ENCODE results near the gene TMEM62. TPM values are rescaled to one million over a fixed set of nuclear protein-coding genes. Genes with fewer than 3 reads are reported as not detected.
"Not testable (repeated sequence)": the region's sequence is repeated elsewhere in the genome, so short reads cannot be mapped to it uniquely, and the experiment has no call there.

TMEM62 gene
- polyA plus RNA-seq, 3 donors: 13.3 to 16.7 (median 15.7) TPM

GRCh38 chr15:43197773-43198172 is 64.4 kb downstream of the TMEM62 start:
- DNase-seq (ENCODE audit: extremely low read depth in 1 of 11, low read depth in 9 of 11, low spot score in 4 of 11): not testable (repeated sequence)

- DNase-seq (ENCODE audit: extremely low read depth in 1 of 11, low read depth in 9 of 11, low spot score in 4 of 11): not testable (repeated sequence)
These were observed 65.2 kb downstream of the TMEM62 start for GRCh38 chr15:43198556-43198955.

DNA sequence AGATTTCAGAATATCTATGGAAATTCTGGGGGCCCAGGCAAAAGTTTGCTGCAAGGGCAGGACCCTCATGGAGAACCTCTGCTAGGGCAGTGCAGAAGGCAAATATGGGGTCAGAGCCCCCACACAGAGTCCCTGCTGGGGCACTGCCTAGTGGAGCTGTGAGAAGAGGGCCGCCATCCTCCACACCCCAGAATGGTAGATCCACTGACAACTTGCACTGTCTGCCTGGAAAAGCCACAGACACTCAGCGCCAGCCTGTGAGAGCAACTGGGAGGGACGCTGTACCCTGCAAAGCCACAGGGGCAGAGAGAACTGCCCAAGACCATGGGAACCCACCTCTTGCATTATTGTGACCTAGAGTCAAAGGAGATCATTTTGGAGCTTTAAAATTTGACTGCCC is 65.6 kb downstream of the TMEM62 start:
- no peak for DNase-seq (ENCODE audit: extremely low read depth in 1 of 11, low read depth in 9 of 11, low spot score in 4 of 11)

DNA sequence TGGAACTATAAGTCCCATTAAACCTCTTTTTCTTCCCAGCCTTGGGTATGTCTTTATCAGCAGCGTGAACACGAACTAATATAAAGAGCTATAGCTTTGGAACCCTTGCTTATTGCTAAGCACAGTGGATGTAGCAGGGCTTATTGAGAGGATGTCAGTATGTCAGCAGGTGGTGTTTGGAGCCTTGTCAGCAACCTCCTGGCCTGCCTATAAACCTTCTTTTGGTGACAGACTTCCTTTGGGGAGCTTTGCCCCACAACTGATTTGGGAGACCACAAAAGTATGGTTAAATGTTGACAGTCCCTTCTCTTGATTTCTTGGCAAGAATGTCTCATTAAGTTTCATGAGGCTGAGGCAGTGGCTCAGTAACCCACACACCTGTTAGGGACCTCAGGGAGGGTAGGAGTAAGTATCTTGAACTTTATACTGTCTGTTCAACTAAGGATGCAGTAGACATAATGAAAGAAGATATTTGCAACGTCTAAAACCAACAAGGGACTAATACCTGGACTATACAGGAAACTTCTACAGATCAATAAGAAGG is 66.6 kb downstream of the TMEM62 start:
- no peak for DNase-seq (ENCODE audit: extremely low read depth in 1 of 11, low read depth in 9 of 11, low spot score in 4 of 11)

DNA sequence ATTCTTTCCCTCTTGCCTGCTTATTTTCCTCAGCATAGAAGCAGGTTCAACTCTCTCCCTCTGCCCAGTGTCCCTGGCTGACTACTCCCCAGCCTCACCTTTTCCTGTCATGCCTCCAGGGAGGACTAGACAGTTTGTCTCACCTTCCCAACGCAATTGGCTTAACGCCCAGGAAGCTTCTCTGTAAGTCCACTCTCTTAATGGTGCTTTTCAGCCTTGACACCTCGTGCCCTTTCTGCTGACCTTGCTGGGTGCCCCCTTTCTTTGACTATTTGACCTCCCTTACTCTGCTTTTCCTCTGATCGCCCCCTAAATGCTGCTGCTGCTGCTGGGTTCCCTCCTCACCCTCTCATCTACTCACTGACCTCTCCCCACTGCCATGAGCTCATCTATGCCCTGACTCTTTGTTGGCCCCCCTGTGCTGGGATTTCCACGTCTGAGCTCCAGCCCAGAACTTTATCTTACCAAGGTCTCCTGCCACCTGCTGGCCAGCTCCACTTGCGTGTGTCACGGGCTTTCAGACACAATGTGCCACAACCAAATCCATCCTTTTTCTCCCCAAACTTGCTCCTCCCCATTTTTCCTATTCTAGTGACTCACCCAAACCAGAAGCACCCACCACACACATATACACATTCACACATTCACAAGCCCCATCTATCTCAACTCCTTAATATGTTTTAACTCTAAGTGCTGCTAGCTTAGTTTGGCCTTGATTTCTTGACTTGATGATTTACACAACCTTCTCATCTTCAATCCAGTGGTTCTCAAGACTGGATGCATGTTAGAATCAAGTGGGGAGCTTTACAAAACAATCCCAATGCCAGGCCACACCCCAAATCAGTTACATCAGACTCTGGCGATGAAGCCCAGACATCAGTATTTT is 70.9 kb downstream of the TMEM62 start:
- peak in 1 of 11 donors; percentile 36 for DNase-seq (ENCODE audit: extremely low read depth in 1 of 11, low read depth in 9 of 11, low spot score in 4 of 11)

- no peak for DNase-seq (ENCODE audit: extremely low read depth in 1 of 11, low read depth in 9 of 11, low spot score in 4 of 11)
These were observed 72.7 kb downstream of the TMEM62 start for GRCh38 chr15:43206054-43206453.

GRCh38 chr15:43207024-43207423 is 73.6 kb downstream of the TMEM62 start:
- no peak for DNase-seq (ENCODE audit: extremely low read depth in 1 of 11, low read depth in 9 of 11, low spot score in 4 of 11)

DNA sequence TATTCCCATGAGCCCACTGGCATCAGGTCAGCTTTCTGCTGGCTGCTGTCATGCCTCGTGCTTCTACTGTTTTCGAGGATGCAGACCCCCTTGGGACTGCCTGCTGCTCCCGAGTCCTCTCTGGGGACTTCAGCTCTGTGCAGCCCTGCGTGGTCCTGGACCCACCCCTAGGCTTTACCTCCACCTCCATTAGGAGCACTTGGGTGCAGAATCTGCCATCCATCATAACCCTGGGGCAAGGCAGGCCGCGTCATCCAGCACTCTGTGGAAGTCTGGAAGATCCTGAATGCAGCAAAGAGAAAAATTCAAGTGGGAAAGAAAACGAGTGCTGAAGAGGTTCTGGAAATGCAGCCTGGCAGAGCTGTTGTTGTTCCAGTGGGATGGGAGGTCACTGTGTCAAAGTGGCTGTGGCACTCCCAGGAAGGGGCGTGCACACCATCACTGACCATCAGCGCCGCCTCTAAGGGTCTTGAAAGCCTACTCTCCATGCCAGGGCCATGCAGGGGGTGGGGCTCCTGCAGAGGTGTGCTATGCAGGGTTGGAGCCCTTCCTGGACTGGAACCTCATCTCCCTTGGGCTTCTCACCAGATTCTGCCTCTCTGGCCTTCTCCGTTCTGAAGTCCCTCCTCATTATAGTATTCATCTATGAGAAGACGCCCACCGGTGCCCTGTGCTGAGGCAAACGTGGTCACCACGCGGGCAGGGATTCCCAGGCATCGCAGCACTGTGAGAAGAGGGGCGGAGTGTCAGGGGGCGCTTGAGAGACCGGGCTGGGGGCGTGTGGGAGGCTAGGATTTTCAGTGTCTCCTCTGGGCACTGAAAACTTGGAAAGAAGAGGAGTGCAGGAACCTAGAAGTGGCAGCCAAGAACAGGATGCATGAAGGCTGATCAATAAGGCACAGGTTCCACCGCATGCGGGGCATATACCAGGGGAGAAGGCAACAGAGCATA is 74.9 kb downstream of the TMEM62 start:
- DNase-seq (ENCODE audit: extremely low read depth in 1 of 11, low read depth in 9 of 11, low spot score in 4 of 11): no peak

DNA sequence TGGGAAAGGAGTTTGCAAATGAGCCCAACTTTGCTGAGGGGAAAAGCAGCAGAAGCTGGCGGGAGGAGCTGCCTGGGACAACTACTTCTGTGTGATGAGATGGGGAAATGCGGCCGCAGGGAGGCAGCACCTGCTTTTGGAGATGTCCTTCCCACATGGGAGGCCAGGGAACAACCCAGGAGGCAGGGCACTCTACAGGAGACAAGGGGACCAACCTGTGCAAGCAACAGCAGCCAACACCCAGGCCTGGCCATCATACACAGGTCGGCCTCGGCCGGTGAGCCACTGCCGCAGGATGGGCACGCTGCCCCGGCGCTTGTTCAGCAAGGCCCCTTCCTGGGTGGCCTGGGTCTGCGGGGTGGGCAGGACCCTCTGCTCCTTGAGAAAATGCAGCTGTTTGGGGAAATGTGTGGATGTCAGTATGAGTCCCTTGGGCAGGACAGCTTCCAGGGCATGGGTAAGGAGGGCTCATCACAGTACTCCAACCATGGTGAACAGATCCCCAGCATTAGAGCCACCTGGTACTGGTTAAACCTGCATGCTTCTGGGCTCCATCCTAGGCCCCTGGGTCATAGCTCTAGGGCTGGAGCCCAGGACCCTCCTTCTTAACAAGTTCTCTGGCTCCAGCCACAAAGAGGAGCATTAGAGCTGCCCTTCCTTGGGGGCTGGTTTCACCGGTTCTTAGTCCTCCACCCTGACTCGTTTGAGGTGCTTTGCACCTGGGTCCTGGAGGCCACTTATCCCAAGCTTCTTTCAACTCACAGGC is 75.9 kb downstream of the TMEM62 start:
- no peak for DNase-seq (ENCODE audit: extremely low read depth in 1 of 11, low read depth in 9 of 11, low spot score in 4 of 11)

GRCh38 chr15:43210172-43210745 is 76.9 kb downstream of the TMEM62 start:
- no peak for DNase-seq (ENCODE audit: extremely low read depth in 1 of 11, low read depth in 9 of 11, low spot score in 4 of 11)

- no peak for DNase-seq (ENCODE audit: extremely low read depth in 1 of 11, low read depth in 9 of 11, low spot score in 4 of 11)
These were observed 77.4 kb downstream of the TMEM62 start for GRCh38 chr15:43210807-43211206.

GRCh38 chr15:43211224-43211735 is 77.9 kb downstream of the TMEM62 start:
- DNase-seq (ENCODE audit: extremely low read depth in 1 of 11, low read depth in 9 of 11, low spot score in 4 of 11): no peak

GRCh38 chr15:43212299-43212698 is 78.9 kb downstream of the TMEM62 start:
- DNase-seq (ENCODE audit: extremely low read depth in 1 of 11, low read depth in 9 of 11, low spot score in 4 of 11): no peak

- no peak for DNase-seq (ENCODE audit: extremely low read depth in 1 of 11, low read depth in 9 of 11, low spot score in 4 of 11)
These were observed 79.6 kb downstream of the TMEM62 start for GRCh38 chr15:43212951-43213350.

DNA sequence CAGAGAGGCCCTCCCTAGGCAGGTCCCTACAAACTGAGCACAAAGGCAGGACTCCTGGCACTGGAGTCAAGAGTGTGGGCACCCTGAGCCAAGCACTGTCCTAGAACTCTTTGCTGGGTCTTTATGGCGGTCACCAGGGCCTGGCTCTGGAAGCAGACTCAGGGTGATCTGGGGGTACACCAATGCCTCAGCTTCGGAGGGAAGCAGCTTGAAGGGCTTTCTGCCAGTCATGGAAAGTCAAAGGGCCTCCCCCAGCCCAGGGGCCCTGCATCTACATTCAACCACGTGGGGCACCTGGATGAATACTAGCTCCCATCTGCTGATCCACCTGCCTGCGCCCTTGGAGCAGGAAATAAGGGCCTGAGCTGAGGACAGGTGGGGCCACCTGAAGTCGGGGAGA is 80.1 kb downstream of the TMEM62 start:
- DNase-seq (ENCODE audit: extremely low read depth in 1 of 11, low read depth in 9 of 11, low spot score in 4 of 11): no peak

DNA sequence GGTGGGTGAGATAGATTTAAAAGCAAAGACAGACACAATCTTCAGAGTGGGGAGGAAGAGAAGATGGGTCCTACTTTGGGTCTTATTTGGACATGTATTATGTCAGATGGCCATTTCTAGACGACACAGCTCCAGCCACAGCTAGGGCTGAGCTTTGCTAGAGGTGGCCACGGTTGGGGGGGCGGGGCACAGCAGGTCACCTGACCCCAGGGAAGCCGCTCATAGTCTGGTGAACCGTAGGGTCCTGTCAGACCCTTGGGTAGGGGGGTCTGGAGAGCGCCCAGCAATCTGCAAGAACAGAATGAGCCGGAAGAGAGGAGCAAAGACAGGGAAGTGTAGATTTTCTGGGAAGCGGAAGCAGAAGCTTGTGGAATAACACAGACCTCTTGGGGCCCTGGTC is 80.8 kb downstream of the TMEM62 start:
- no peak for DNase-seq (ENCODE audit: extremely low read depth in 1 of 11, low read depth in 9 of 11, low spot score in 4 of 11)

GRCh38 chr15:43214592-43215295 is 81.4 kb downstream of the TMEM62 start:
- no peak for DNase-seq (ENCODE audit: extremely low read depth in 1 of 11, low read depth in 9 of 11, low spot score in 4 of 11)

- DNase-seq (ENCODE audit: extremely low read depth in 1 of 11, low read depth in 9 of 11, low spot score in 4 of 11): no peak
These were observed 82.6 kb downstream of the TMEM62 start for GRCh38 chr15:43215961-43216360.
